Fibroblast of skin of left biceps (primary cell): Measurements from ENCODE around the gene NSG2.

Source experiments
- DNase-seq, 2 experiments: peaks; one replicate each; pipeline ENCODE4 v3.0.0-alpha.2; 2013; ENCODE audit warnings: low read depth in 2 of 2

NSG2 gene

GRCh38 chr5:174149989-174150388 lies 104.5 kb downstream of the NSG2 start:
- DNase-seq = no peak

GRCh38 chr5:174151599-174152181 lies 106.2 kb downstream of the NSG2 start:
- no peak for DNase-seq

- DNase-seq = no peak
Observed at GRCh38 chr5:174154559-174154958, 109.1 kb downstream of the NSG2 start.

- no peak for DNase-seq
Observed at GRCh38 chr5:174155281-174155680, 109.8 kb downstream of the NSG2 start.

GRCh38 chr5:174155706-174156105 lies 110.2 kb downstream of the NSG2 start:
- no peak for DNase-seq

- DNase-seq = no peak
Observed at GRCh38 chr5:174157048-174157447, 111.5 kb downstream of the NSG2 start.
